Prostate gland (tissue), 2 donors: Measurements from ENCODE around the gene FAM3B.

Experiments used
- POLR2A ChIP-seq: fragments of 450-650 bp; IDR thresholded peaks from one replicate; pipeline ENCODE4 v1.6.1; 2016; ENCODE audit warnings: antibody characterized with exemption, mild to moderate bottlenecking
- POLR2AphosphoS5 ChIP-seq: sonication (generic); formaldehyde crosslinking; IDR thresholded peaks from one replicate; pipeline ENCODE4 v1.6.1; 2017; ENCODE audit warnings: antibody characterized with exemption
- TF ChIP-seq, protein P1 (sequence below), 4 experiments: fragments of 200-600 bp in 2 of 4; fragments of 450-650 bp in 2 of 4; sonication (generic) in 2 of 4; IDR thresholded peaks; 1 replicate in 3 of 4; 2 replicates in 1 of 4; pipeline ENCODE4 v1.5.1; 2016 to 2019; ENCODE audit warnings: antibody characterized with exemption in 4 of 4, mild to moderate bottlenecking in 2 of 4, moderate library complexity in 2 of 4

- TF ChIP-seq, protein P1, sequence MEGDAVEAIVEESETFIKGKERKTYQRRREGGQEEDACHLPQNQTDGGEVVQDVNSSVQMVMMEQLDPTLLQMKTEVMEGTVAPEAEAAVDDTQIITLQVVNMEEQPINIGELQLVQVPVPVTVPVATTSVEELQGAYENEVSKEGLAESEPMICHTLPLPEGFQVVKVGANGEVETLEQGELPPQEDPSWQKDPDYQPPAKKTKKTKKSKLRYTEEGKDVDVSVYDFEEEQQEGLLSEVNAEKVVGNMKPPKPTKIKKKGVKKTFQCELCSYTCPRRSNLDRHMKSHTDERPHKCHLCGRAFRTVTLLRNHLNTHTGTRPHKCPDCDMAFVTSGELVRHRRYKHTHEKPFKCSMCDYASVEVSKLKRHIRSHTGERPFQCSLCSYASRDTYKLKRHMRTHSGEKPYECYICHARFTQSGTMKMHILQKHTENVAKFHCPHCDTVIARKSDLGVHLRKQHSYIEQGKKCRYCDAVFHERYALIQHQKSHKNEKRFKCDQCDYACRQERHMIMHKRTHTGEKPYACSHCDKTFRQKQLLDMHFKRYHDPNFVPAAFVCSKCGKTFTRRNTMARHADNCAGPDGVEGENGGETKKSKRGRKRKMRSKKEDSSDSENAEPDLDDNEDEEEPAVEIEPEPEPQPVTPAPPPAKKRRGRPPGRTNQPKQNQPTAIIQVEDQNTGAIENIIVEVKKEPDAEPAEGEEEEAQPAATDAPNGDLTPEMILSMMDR (IDR thresholded peaks at IDR 0.05) = no peak
- no peak for TF ChIP-seq POLR2A
- no peak for TF ChIP-seq POLR2AphosphoS5
Observed at GRCh38 chr21:41327753-41328152, 11.2 kb downstream of the FAM3B start.
